B cell (primary cell): Measurements from ENCODE around the gene GPR142. TPM values are rescaled to one million over a fixed set of nuclear protein-coding genes. Genes with fewer than 3 reads are reported as not detected.

ENCODE experiments used
- ATAC-seq: fragments of 200-7000 bp; cut with Tn5 transposase; one replicate; pipeline ENCODE4 v1.10.0; 2021; ENCODE audit warnings: low read depth, mild to moderate bottlenecking, moderate number of reproducible peaks, moderate library complexity
- CTCF ChIA-PET: fragments of 350-600 bp; sonication (Branson Sonifier 250); formaldehyde crosslinking; loops from one replicate; lab custom pipeline; 2021; ENCODE audit warnings: antibody characterized with exemption, inconsistent platforms; lab: Charles Lee
- POLR2A ChIA-PET: fragments of 350-600 bp; sonication (Branson Sonifier 250); formaldehyde crosslinking; loops from one replicate; lab custom pipeline; 2021; ENCODE audit warnings: antibody characterized with exemption; lab: Charles Lee
- DNase-seq: peaks from one replicate; pipeline ENCODE4 v3.0.0; 2013
- H2AFZ ChIP-seq: 2 replicates; pipeline ENCODE4 v1.6.1; 2012; ENCODE audit warnings: mild to moderate bottlenecking, low read depth, low read length; ENCODE audit not compliant: insufficient read depth, poor library complexity, severe bottlenecking
- H3K27ac ChIP-seq, 2 donors: 1 replicate in 1 of 2; 2 replicates in 1 of 2; pipeline ENCODE4 v1.5.1; 2012 to 2013; ENCODE audit warnings: low read length in 2 of 2, mild to moderate bottlenecking in 2 of 2, moderate library complexity in 1 of 2
- H3K27me3 ChIP-seq, 4 experiments: fragments of 200-600 bp in 1 of 4; sonication (generic) in 1 of 4; replicated peaks in 1 of 4; 1 replicate in 2 of 4; 2 replicates in 2 of 4; pipeline versions ENCODE4 v1.6.1 to v1.7.0; 2013 to 2016; ENCODE audit warnings: low read length in 3 of 4, mild to moderate bottlenecking in 2 of 4, mixed read lengths in 1 of 4, moderate library complexity in 1 of 4; ENCODE audit not compliant: insufficient read depth in 4 of 4, control insufficient read depth in 3 of 4; ENCODE audit errors: control extremely low read depth in 1 of 4
- H3K36me3 ChIP-seq, 2 experiments: replicated peaks in 1 of 2; 1 replicate in 1 of 2; 2 replicates in 1 of 2; pipeline versions ENCODE4 v1.6.1 to v1.7.1; 2013; ENCODE audit warnings: low read length in 1 of 2; ENCODE audit not compliant: insufficient read depth in 2 of 2, control insufficient read depth in 1 of 2; ENCODE audit errors: control extremely low read depth in 1 of 2, extremely low read depth in 1 of 2
- H3K4me1 ChIP-seq, 2 donors: fragments of 200-600 bp in 1 of 2; sonication (generic) in 1 of 2; 1 replicate in 1 of 2; 2 replicates in 1 of 2; pipeline versions ENCODE4 v1.5.1 to v1.6.1; 2013 to 2017; ENCODE audit warnings: low read length in 2 of 2; ENCODE audit not compliant: control insufficient read depth in 2 of 2, insufficient read depth in 2 of 2
- H3K4me2 ChIP-seq: replicated peaks from 2 replicates; pipeline ENCODE3; 2012; ENCODE audit warnings: mild to moderate bottlenecking, low read depth, low read length; ENCODE audit not compliant: poor library complexity, severe bottlenecking
- H3K4me3 ChIP-seq, 5 experiments: fragments of 200-600 bp in 1 of 5; sonication (generic) in 1 of 5; 1 replicate in 3 of 5; 2 replicates in 2 of 5; pipeline versions ENCODE4 v1.5.1 to v1.7.0; 2011 to 2016; ENCODE audit warnings: low read length in 4 of 5, mild to moderate bottlenecking in 4 of 5, low read depth in 2 of 5, control low read depth in 1 of 5, moderate library complexity in 1 of 5; ENCODE audit not compliant: insufficient read depth in 1 of 5; ENCODE audit errors: control extremely low read depth in 1 of 5, extremely low read depth in 1 of 5
- H3K79me2 ChIP-seq: fragments of 200-600 bp; sonication (generic); one replicate; pipeline ENCODE4 v1.6.0; 2016; ENCODE audit warnings: low read length; ENCODE audit not compliant: control insufficient read depth, insufficient read depth
- H3K9ac ChIP-seq: fragments of 200-600 bp; sonication (generic); 2 replicates; pipeline ENCODE4 v1.6.1; 2017; ENCODE audit warnings: mild to moderate bottlenecking, low read length, moderate library complexity
- H3K9me3 ChIP-seq, 3 donors: one replicate each; pipeline versions ENCODE4 v1.6.1 to v1.7.1; 2013; ENCODE audit warnings: low read length in 2 of 3; ENCODE audit not compliant: control insufficient read depth in 2 of 3, insufficient read depth in 1 of 3; ENCODE audit errors: control extremely low read depth in 1 of 3
- H4K20me1 ChIP-seq: 2 replicates; pipeline ENCODE4 v1.6.0; 2012; ENCODE audit warnings: mild to moderate bottlenecking, low read length; ENCODE audit not compliant: insufficient read depth, control insufficient read depth, poor library complexity, severe bottlenecking
- H3K27ac Mint-ChIP-seq: one replicate; pipeline ENCODE4 v1.8.0; 2021; ENCODE audit warnings: mixed read lengths
- H3K27me3 Mint-ChIP-seq: one replicate; pipeline ENCODE4 v1.8.0; 2021; ENCODE audit warnings: mixed read lengths
- H3K4me1 Mint-ChIP-seq: one replicate; pipeline ENCODE4 v1.8.0; 2021; ENCODE audit warnings: mixed read lengths
- H3K4me3 Mint-ChIP-seq: one replicate; pipeline ENCODE4 v1.8.0; 2021; ENCODE audit warnings: mixed read lengths
- H3K9me3 Mint-ChIP-seq: one replicate; pipeline ENCODE4 v1.8.0; 2022; ENCODE audit warnings: mixed read lengths; ENCODE audit not compliant: insufficient read depth
- EZH2 ChIP-seq: IDR thresholded peaks from 2 replicates; pipeline ENCODE4 v1.6.1; 2012; ENCODE audit warnings: borderline replicate concordance, low read depth, mild to moderate bottlenecking, moderate library complexity, low read length; ENCODE audit not compliant: insufficient read depth, poor library complexity, severe bottlenecking
- WGBS: methylation state at CpG from one replicate; pipeline ENCODE4 v1.1.5; 2013; ENCODE audit warnings: missing lambda C conversion rate; ENCODE audit not compliant: insufficient coverage; 5-methylcytosine and 5-hydroxymethylcytosine counted together
- intact Hi-C: fragments of 100-400 bp; cut with micrococcal nuclease; formaldehyde crosslinking; loops from one replicate; pipeline ENCODE4 v1.10.0; 2022
- polyA plus RNA-seq: library from polyadenylated mRNA; depleted of rRNA; stranded (reverse); fragments of >200 nt; gene quantifications from 2 replicates; pipeline ENCODE4 v1.2.3, GENCODE V29; 2012
- total RNA-seq, 2 donors: library from RNA; stranded (reverse); fragments of 120-200 nt in 1 of 2; gene quantifications; 1 replicate in 1 of 2; 2 replicates in 1 of 2; pipeline versions ENCODE4 v1.2.3 to v1.2.4, GENCODE V29; 2013 to 2022
- TF ChIP-seq, protein P1 (sequence below): fragments of 200-600 bp; IDR thresholded peaks from one replicate; pipeline ENCODE4 v1.8.0; 2022; ENCODE audit warnings: antibody characterized with exemption, mild to moderate bottlenecking

GPR142 gene
- total and polyA plus RNA-seq, 2 donors (not counting 1 experiment from before 2014, with no cell fraction given), result not detected

DNA sequence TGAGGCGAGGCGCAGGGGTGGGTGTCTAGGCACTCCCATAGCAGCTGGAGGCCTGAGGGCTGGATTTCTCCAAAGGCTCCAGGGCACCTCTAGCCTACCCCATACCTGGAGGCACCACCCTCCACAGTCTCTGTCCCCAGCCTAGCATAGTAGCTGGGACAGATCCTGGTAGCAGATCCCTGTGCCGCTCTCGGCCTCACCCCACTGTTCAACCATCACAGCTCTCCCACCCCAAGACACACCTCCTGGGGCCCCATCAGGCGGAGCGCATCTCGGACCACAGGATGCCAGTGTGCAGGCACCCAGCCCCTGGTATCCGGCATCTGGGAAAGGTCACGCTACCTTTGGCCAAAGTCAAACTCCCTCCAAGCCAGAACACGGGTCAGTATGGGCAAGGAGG lies 12.7 kb upstream of the GPR142 start:
- Mint-ChIP-seq H3K27ac (no peak overlapping the region), H3K4me3 (no peak overlapping the region), H3K9me3 (no peaks in the 10 kb centered on the region), H3K27me3 (peaks cover 50% of the 10 kb centered on the region), H3K4me1 (peaks cover 5% of the 10 kb centered on the region)
- no peaks in the 10 kb centered on the region for H4K20me1 ChIP-seq
- no peak for ATAC-seq
- no peak overlapping the region for H3K4me3 ChIP-seq
- intact Hi-C loops, result no loop called here
- H3K4me1 ChIP-seq, result peaks cover 0 to 7% of the 10 kb centered on the region in 2 donors
- H3K79me2 ChIP-seq, result no peaks in the 10 kb centered on the region
- H3K4me2 ChIP-seq, result no peak overlapping the region
- POLR2A ChIA-PET, result no interaction called here
- H3K9ac ChIP-seq, result no peak overlapping the region
- H3K9me3 ChIP-seq, result no peaks in the 10 kb centered on the region
- H3K27me3 ChIP-seq, result peaks cover 0 to 60% (median 17%) of the 10 kb centered on the region in 4 experiments
- no peak for TF ChIP-seq EZH2
- TF ChIP-seq, protein P1, sequence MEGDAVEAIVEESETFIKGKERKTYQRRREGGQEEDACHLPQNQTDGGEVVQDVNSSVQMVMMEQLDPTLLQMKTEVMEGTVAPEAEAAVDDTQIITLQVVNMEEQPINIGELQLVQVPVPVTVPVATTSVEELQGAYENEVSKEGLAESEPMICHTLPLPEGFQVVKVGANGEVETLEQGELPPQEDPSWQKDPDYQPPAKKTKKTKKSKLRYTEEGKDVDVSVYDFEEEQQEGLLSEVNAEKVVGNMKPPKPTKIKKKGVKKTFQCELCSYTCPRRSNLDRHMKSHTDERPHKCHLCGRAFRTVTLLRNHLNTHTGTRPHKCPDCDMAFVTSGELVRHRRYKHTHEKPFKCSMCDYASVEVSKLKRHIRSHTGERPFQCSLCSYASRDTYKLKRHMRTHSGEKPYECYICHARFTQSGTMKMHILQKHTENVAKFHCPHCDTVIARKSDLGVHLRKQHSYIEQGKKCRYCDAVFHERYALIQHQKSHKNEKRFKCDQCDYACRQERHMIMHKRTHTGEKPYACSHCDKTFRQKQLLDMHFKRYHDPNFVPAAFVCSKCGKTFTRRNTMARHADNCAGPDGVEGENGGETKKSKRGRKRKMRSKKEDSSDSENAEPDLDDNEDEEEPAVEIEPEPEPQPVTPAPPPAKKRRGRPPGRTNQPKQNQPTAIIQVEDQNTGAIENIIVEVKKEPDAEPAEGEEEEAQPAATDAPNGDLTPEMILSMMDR, result no peak
- CTCF ChIA-PET, result no interaction called here
- H3K27ac ChIP-seq, result no peak overlapping the region
- 68% methylated on average over 4 of the region's 10 CpGs for WGBS
- DNase-seq, result no peak
- no peaks in the 10 kb centered on the region for H3K36me3 ChIP-seq
- H2AFZ ChIP-seq, result no peak overlapping the region

DNA sequence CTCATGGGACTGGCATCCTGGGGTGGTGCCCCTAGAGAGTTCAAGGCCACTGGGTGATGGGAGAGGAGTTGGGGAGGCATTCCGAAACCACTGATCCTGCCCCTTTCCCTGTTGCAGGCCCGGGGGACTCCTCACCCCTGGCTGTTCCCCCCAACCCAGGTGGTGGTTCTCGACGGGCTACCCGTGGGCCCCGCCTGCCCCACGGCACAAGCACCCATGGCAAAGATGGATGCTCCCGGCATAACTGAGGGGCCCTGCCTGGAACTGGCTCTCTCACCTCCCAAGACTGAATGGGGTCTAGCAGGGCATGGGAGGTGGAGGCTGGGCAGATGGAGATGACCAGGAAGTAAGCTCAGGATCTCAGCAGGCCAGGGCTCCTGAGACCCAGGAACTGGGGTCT lies 12.2 kb upstream of the GPR142 start:
- DNase-seq (no peak), ATAC-seq (no peak)
- no peak overlapping the region for H3K27ac ChIP-seq
- peaks cover 47% of the 10 kb centered on the region for H3K27me3 Mint-ChIP-seq
- 97% methylated on average over 8 of the region's 8 CpGs for WGBS
- intact Hi-C loops, result no loop called here
- no peak overlapping the region for H3K4me2 ChIP-seq
- H3K4me1 ChIP-seq, result peaks cover 0 to 7% of the 10 kb centered on the region in 2 donors
- H3K27ac Mint-ChIP-seq, result no peak overlapping the region
- no peaks in the 10 kb centered on the region for H3K79me2 ChIP-seq
- ChIA-PET POLR2A (no interaction called here), CTCF (no interaction called here)
- H2AFZ ChIP-seq, result no peak overlapping the region
- no peaks in the 10 kb centered on the region for H3K9me3 Mint-ChIP-seq
- no peaks in the 10 kb centered on the region for H3K9me3 ChIP-seq
- H3K4me1 Mint-ChIP-seq, result peaks cover 5% of the 10 kb centered on the region
- no peaks in the 10 kb centered on the region for H3K36me3 ChIP-seq
- no peak overlapping the region for H3K4me3 ChIP-seq
- no peak overlapping the region for H3K9ac ChIP-seq
- no peaks in the 10 kb centered on the region for H4K20me1 ChIP-seq
- peaks cover 0 to 65% (median 17%) of the 10 kb centered on the region in 4 experiments for H3K27me3 ChIP-seq
- TF ChIP-seq, protein P1, result no peak
- TF ChIP-seq EZH2, result no peak
- no peak overlapping the region for H3K4me3 Mint-ChIP-seq
